Measurements from ENCODE around the gene OTX1.

DNA sequence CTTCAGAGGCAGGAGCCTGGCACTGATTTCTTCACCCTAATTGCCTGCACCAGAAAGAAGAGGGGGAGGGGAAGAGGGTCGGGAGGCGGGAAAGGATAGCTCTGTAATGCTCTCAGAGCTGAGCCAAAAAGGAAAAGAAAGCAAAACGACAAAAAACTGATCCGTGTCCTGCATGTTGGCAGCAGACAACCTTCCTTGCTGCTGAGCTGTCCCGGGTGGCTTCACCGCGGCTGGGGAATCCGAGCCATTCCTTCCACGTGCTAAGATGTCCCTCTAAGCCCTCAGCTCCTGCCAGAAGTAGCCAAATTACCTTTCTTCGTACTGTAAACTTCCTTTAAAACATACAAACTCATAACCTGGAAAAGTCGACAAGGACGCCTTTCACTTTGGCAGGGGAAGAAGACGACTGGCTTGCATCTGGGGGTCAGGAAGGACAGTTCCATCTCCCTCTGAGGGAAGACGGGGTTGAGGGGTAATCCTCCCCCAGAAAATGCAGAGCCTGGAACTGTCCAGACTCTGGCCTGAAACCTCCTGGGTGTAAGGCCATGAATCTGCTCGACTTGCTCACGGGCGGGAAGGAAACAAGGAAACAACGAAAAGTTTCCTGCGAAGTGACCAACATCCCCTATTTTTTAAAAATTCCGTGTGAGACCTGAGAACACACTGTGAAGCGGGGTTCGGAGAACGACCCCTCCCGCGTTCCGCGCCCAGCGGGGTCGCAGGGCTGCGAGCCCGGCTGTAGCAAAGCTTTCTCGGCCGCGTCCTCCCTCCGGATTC lies 7.7 kb downstream of the OTX1 start:
- TF ChIP-seq POLR2A (IDR thresholded peaks at IDR 0.05), result no peak
- peak in 2 of 3 donors; percentile 69 to 75 for TF ChIP-seq POLR2AphosphoS5 (IDR thresholded peaks at IDR 0.05)
